Activated CD4-positive, alpha-beta T cell treated with anti-CD3 and anti-CD28 coated beads for 24 hours (primary cell): ENCODE results near the gene PCGF1.

Experiments
- DNase-seq, 2 donors: peaks; one replicate each; pipeline ENCODE4 v3.0.0-alpha.2; 2020; ENCODE audit warnings: low read depth in 2 of 2

PCGF1 gene

DNA sequence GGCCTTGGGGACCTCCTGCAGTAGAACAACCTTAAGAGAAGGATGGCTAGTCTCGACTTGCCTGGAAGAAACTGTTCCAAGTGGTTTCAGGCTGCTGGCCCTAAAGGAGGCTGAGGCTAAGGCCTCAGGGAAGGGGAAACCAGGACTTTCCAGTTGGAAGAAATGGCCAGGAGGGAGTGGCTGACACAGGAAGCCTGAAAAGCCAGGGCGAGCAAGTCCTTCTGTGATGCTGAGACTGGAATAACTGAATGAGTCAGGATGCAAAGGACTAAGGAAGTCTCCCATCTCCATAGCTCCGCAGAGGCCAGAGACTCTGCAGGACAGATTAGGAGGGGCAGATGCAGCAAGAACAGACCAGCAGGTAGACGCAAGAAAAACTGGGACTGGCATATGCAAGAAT, 29.6 kb upstream of the PCGF1 start:
- no peak for DNase-seq

GRCh38 chr2:74536166-74536950, 28.9 kb upstream of the PCGF1 start:
- DNase-seq, result no peak

DNA sequence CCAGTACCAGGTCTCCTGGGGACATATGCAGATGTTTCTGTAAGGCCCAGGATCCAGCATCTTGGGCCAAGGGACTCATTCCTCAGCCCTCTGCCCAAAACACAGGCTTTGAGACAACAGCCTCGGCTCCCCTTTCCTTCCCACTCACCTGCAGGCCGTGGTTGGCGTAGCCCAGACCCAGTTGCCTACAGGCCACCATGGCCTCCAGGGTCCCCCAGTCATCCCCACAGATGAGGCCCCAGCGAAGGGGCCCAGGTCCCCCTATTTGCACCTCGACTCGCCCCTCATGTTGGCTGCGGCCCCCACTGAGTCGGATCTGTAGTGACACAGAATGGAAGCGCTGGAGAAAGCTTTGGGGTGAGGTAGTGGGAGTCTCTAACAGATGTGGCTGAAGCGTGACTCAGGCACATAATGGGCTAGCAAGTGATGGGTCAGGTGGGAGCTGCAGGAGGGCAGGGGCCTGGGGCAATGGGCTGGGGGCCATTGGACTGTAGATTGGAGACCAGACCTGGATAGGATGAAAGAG, 28.0 kb upstream of the PCGF1 start:
- no peak for DNase-seq

- no peak for DNase-seq
Measured at GRCh38 chr2:74534411-74534810, 26.9 kb upstream of the PCGF1 start.

DNA sequence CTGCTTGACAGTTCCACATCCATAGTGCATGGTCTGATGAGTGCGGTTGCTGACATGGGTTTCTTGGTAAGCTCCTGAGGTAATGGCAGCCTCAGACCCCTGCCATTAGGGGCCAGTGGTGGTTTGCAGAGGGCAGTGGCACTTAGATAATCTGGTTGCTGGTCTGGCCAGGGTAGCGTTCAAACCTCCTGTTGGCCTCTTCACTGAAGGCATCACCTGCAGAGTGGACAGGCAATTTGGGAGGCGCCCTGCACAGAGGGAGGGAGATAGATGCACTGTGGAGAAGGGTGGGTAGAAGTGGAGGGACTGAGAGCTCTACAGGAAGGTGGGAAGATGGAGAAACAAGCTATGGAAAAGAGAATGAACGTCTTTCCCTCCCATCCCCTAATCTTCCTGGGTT, 26.0 kb upstream of the PCGF1 start:
- no peak for DNase-seq

DNA sequence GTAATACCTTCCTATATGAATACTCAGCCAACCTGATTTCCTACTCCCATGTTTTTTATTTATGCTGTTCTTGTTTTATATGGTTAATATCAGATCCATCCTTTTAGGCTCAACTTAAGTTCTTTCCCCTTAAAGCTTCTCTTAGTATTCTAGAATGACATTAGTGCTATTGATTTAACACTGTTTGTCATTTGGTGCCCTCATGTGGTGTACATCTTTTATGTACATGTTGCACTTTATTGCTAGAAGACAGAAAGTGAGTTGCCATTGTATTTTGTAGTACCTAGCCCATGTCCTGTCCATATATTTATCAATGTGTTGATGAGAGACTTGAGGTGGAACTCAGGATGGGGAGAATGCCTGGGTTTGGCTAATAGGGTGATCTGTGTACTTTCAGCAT, 24.7 kb upstream of the PCGF1 start:
- no peak for DNase-seq

- no peak for DNase-seq
Measured at GRCh38 chr2:74531666-74532065, 24.2 kb upstream of the PCGF1 start.

DNA sequence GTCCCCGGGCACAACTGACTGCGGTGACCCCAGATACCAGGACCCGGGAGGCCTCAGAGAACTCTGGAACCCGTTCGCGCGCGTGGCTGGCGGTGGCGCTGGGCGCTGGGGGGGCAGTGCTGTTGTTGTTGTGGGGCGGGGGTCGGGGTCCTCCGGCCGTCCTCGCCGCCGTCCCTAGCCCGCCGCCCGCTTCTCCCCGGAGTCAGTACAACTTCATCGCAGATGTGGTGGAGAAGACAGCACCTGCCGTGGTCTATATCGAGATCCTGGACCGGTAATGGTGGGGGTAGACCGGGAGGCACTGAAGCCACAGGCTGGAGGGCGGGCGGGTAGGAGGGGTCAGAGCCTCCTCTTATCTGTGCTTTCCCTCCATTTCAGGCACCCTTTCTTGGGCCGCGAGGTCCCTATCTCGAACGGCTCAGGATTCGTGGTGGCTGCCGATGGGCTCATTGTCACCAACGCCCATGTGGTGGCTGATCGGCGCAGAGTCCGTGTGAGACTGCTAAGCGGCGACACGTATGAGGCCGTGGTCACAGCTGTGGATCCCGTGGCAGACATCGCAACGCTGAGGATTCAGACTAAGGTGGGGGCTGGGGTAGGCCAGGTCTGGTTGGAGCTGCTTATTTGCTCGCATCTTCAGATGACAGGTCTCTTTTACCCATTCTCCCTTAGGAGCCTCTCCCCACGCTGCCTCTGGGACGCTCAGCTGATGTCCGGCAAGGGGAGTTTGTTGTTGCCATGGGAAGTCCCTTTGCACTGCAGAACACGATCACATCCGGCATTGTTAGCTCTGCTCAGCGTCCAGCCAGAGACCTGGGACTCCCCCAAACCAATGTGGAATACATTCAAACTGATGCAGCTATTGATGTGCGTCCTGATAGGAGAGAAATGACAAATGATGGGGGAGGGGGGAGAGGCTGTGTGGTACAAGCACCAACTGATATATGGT, 23.0 kb upstream of the PCGF1 start:
- DNase-seq, result no peak

- peak; percentile 87 to 92 for DNase-seq
Measured at GRCh38 chr2:74529357-74530238, 22.1 kb upstream of the PCGF1 start, which contains the start of the genes AUP1 and HTRA2. Gene AUP1 (minus strand): TSS chr2:74529706. CDS start chr2:74529629, 77 bp downstream. Gene HTRA2 (plus strand): TSS chr2:74529933. CDS start chr2:74530007, 74 bp downstream.

DNA sequence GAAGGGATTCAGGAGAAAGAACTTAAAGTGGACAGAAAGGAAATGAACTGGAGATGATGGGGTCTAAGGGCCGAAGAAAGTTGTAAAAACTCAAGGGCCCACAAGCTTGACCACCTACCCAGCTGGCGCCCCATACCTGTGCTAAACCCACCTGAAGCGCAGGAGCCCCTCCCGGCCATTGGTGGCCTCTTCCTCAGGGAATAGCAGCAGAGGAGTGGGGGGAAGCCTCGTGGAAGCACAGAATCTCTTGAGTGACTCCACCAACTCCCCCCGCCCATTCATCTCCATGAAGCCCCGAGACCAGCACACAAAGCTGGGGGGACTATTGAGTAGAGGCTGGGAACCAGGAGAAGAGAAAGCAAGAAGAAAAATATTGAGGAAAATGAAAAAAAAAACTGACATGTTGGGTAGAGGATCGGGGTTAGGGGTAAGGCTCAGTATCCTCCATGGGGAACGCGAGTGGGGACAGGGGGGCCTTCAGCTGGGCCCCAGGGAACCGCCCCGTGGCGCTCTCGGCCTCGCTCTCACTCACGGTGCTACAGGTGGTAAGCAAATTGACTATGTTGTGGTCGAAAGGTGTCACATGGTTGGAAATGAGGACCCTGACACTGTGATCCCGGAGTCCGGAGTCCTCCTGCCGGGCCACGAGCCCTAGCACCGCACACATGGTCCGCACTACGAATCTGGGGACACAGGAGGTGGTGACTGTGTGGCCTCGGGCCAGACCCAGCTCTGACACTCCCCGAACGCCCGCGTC, 21.3 kb upstream of the PCGF1 start:
- no peak for DNase-seq

DNA sequence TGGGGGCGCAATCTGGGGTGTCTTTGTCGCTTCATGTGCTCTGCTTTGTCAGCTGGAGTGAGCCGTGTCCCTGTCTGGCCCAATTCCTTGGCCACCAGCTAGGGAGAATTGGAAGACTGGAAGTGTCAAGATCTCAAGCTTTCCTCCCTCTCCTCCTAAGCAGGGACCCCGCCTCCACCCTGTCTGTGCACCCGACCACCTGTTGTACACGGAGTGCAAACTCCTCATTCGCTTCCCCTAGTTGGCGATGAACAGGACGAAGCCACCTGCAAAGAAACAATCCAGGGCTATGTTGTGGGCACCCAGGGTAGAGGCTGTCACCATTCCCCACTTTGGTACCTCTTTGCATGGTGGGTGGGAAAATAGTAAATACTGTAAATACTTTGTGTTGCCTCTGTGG, 20.2 kb upstream of the PCGF1 start:
- DNase-seq, result no peak

DNA sequence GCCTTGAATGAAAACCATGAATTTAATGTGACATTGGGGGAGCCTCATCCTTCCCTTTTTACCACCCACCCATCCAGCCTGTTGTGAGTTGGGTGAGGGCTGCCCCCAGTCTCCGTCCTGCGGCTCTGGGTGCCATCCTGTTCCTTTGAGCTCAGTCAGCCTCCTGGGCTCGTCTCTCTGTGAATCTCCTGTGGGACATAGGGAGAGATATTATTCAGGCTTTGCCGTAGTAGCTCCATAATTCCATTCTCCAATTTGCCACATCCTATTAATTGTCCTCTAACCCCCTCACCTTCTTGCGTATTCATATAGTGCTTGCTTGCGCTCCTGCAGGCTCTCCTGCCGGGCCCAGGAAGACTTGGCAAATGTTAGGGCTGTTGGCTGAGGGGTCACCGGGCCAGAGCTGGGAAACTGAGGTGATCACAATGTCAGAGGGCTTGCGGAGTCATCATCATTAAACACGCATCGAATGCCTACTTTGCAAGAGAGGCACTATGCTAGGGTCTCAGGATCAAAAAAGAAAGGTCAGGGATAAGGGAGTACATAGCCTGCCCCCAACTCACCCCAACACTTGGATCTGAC, 19.2 kb upstream of the PCGF1 start:
- DNase-seq, result no peak

GRCh38 chr2:74525717-74526648, 18.5 kb upstream of the PCGF1 start, which contains the start of gene DQX1:
Gene DQX1 (minus strand): TSS chr2:74526231. CDS start chr2:74525729, 502 bp downstream.
- DNase-seq, result no peak

- DNase-seq, result no peak
Measured at GRCh38 chr2:74524955-74525716, 17.6 kb upstream of the PCGF1 start.

DNA sequence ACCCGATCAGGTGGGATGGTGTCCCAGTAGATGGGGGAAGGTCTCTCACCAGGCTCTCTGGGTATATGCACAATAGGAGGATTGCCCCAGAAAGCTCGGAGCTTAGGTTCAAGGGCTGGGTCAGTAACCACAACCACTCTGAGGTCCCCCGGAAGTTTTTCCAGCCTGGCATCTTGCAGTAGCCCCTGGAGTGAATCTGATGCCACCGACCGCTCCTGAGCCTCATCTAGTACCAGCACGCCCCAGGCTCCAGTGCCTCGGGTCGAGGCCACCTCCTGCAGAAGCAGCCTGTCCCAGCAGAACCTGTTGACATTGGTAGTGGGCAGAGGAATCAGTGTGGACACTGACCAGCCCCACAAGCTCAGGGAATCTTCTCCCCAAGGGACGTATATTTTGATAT, 16.5 kb upstream of the PCGF1 start:
- no peak for DNase-seq

DNA sequence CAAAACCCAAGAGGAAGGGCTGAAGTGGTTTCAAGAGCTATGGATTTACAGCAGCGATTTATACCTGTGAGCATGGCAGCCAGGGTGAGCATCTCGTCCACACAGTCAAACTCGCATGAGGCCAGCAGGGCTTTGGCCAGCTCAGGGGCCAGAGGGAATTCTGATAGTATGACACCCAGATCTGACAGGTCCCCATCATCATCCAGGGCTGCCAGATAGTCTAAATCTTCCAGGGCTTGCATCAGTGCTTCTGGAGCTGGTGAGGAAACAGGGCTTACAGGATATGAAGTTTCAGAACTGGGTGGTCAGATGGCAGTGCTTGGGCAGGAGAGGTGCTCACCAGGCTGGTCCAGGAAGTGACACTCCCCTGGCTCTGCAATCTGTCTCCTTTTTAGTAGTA, 15.0 kb upstream of the PCGF1 start:
- DNase-seq, result no peak

GRCh38 chr2:74516650-74517049, 9.2 kb upstream of the PCGF1 start:
- no peak for DNase-seq

DNA sequence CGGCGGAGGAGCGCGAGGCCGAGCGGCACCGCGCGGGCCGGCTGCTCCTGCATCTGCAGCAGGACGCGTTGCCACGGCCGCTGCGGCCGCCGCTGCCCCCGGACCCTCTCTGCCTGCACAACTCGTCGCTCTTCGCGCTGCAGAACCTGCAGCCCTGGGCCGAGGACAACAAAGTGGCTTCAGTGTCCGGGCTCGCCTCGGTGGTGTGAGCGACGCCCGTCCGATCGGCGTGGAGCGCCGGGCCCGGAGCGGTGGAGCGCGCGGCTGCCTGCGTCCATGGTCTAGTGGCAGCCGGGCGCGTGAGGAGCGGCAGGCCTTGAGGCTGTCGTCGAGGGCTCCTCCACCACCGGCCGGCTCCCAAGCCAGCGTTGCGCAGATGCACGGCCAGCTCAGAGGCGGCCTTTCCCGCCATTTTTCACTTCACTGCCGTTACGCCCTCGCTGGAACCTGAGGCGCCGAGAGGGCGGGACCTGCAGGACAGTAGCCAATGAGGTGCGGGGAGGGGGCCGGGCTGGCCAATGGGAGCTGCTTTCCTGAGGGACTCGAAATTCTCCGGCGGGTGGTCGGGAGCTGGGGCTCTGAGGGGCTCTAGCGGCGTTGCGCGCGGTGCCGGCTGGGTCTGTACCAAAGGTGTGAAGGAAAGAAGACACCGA, 8.6 kb upstream of the PCGF1 start:
- peak; percentile 70 for DNase-seq
